HEK293 (cell line): Measurements from ENCODE around the gene MEAK7.

Experiments
- CTCF ChIA-PET: fragments of 350-600 bp; formaldehyde crosslinking; extraction: SDS; loops from one replicate; lab custom pipeline; 2021; ENCODE audit warnings: antibody characterized with exemption; lab: Yijun Ruan, JAX
- POLR2A ChIA-PET: fragments of 300-600 bp; formaldehyde crosslinking; extraction: SDS; loops from one replicate; lab custom pipeline; 2020; ENCODE audit warnings: antibody characterized with exemption, inconsistent platforms; lab: Yijun Ruan, JAX
- H3K27ac ChIP-seq: fragments of 200-500 bp; sonication (Bioruptor generic); 2 replicates; pipeline ENCODE4 v1.5.1; 2014; ENCODE audit warnings: low read depth, low read length, control low read depth, inconsistent platforms; ENCODE audit errors: extremely low read depth
- H3K36me3 ChIP-seq, 2 experiments: fragments of 200-500 bp in 1 of 2; sonication (Bioruptor generic) in 1 of 2; 1 replicate in 1 of 2; 2 replicates in 1 of 2; pipeline ENCODE4 v1.5.1; 2014 to 2017; ENCODE audit warnings: inconsistent platforms in 2 of 2, low read length in 2 of 2; ENCODE audit not compliant: control insufficient read depth in 2 of 2, insufficient read depth in 1 of 2
- H3K4me1 ChIP-seq: fragments of 200-500 bp; sonication (Bioruptor generic); 2 replicates; pipeline ENCODE4 v1.5.1; 2014; ENCODE audit warnings: mild to moderate bottlenecking, low read length, inconsistent platforms; ENCODE audit not compliant: control insufficient read depth, insufficient read depth
- H3K4me3 ChIP-seq: 2 replicates; pipeline ENCODE4 v1.5.1; 2011; ENCODE audit warnings: low read depth, mild to moderate bottlenecking, control low read depth, low read length, moderate library complexity
- H3K9me3 ChIP-seq: fragments of 200-500 bp; sonication (Bioruptor generic); 2 replicates; pipeline ENCODE4 v1.5.1; 2014; ENCODE audit warnings: low read depth, low read length, inconsistent platforms; ENCODE audit not compliant: control insufficient read depth, insufficient read depth
- BCL11A ChIP-seq: fragments of 450-650 bp; formaldehyde crosslinking; IDR thresholded peaks from 2 replicates; pipeline ENCODE4 v1.5.1; 2016; ENCODE audit warnings: low read depth, missing biosample characterization, missing genetic modification characterization
- BCL11B ChIP-seq: fragments of 450-650 bp; formaldehyde crosslinking; IDR thresholded peaks from 2 replicates; pipeline ENCODE4 v1.5.1; 2016; ENCODE audit warnings: low read depth, missing biosample characterization, missing genetic modification characterization
- GLIS2 ChIP-seq: fragments of 450-650 bp; formaldehyde crosslinking; IDR thresholded peaks from 2 replicates; pipeline ENCODE4 v1.5.1; 2016; ENCODE audit warnings: missing biosample characterization, missing genetic modification characterization
- KLF9 ChIP-seq: fragments of 450-650 bp; formaldehyde crosslinking; IDR thresholded peaks from 2 replicates; pipeline ENCODE4 v1.5.1; 2016; ENCODE audit warnings: missing biosample characterization, missing genetic modification characterization, low read depth
- PRDM6 ChIP-seq: fragments of 450-650 bp; formaldehyde crosslinking; IDR thresholded peaks from 2 replicates; pipeline ENCODE4 v1.5.1; 2017; ENCODE audit warnings: missing biosample characterization, missing genetic modification characterization
- SCRT1 ChIP-seq: fragments of 450-650 bp; formaldehyde crosslinking; IDR thresholded peaks from 2 replicates; pipeline ENCODE4 v1.5.1; 2016; ENCODE audit warnings: missing biosample characterization, missing genetic modification characterization, borderline replicate concordance
- SETDB1 ChIP-seq: IDR thresholded peaks from one replicate; pipeline ENCODE4 v1.6.1; 2017; ENCODE audit warnings: mild to moderate bottlenecking, low read length, moderate library complexity, mixed read lengths; ENCODE audit not compliant: insufficient read length
- SP3 ChIP-seq: fragments of 450-650 bp; formaldehyde crosslinking; IDR thresholded peaks from 2 replicates; pipeline ENCODE4 v1.5.1; 2016; ENCODE audit warnings: missing biosample characterization, missing genetic modification characterization
- ZBTB6 ChIP-seq: fragments of 450-650 bp; formaldehyde crosslinking; IDR thresholded peaks from 2 replicates; pipeline ENCODE4 v1.5.1; 2017; ENCODE audit warnings: missing biosample characterization, missing genetic modification characterization
- ZBTB7A ChIP-seq: fragments of 450-650 bp; formaldehyde crosslinking; IDR thresholded peaks from 2 replicates; pipeline ENCODE4 v1.5.1; 2016; ENCODE audit warnings: low read depth, missing biosample characterization, missing genetic modification characterization
- ZFP37 ChIP-seq: fragments of 450-650 bp; formaldehyde crosslinking; IDR thresholded peaks from 2 replicates; pipeline ENCODE4 v1.5.1; 2016; ENCODE audit warnings: missing biosample characterization, missing genetic modification characterization
- ZIC2 ChIP-seq: fragments of 450-650 bp; formaldehyde crosslinking; IDR thresholded peaks from 2 replicates; pipeline ENCODE4 v1.5.1; 2016; ENCODE audit warnings: missing biosample characterization, missing genetic modification characterization
- ZNF132 ChIP-seq: fragments of 450-650 bp; formaldehyde crosslinking; IDR thresholded peaks from 2 replicates; pipeline ENCODE4 v1.5.1; 2017; ENCODE audit warnings: missing biosample characterization, missing genetic modification characterization, borderline replicate concordance
- ZNF174 ChIP-seq: fragments of 450-650 bp; formaldehyde crosslinking; IDR thresholded peaks from 2 replicates; pipeline ENCODE4 v1.5.0; 2017; ENCODE audit warnings: missing biosample characterization, mild to moderate bottlenecking, missing genetic modification characterization
- ZNF19 ChIP-seq: fragments of 450-650 bp; formaldehyde crosslinking; IDR thresholded peaks from 2 replicates; pipeline ENCODE4; 2016; ENCODE audit warnings: missing biosample characterization, missing genetic modification characterization, low read depth
- ZNF292 ChIP-seq: fragments of 450-650 bp; formaldehyde crosslinking; IDR thresholded peaks from 2 replicates; pipeline ENCODE4 v1.5.1; 2016; ENCODE audit warnings: low read depth, missing biosample characterization, missing genetic modification characterization, borderline replicate concordance
- ZNF335 ChIP-seq: fragments of 450-650 bp; formaldehyde crosslinking; conservative IDR thresholded peaks from 2 replicates; pipeline ENCODE4 v1.5.1; 2016; ENCODE audit warnings: missing biosample characterization, missing genetic modification characterization
- ZNF366 ChIP-seq: fragments of 450-650 bp; formaldehyde crosslinking; conservative IDR thresholded peaks from 2 replicates; pipeline ENCODE4 v1.5.1; 2016; ENCODE audit warnings: missing biosample characterization, missing genetic modification characterization
- ZNF394 ChIP-seq: fragments of 450-650 bp; formaldehyde crosslinking; IDR thresholded peaks from 2 replicates; pipeline ENCODE4 v1.5.1; 2016; ENCODE audit warnings: missing biosample characterization, missing genetic modification characterization, mild to moderate bottlenecking, moderate library complexity, borderline replicate concordance
- ZNF404 ChIP-seq: fragments of 450-650 bp; formaldehyde crosslinking; IDR thresholded peaks from 2 replicates; pipeline ENCODE4 v1.5.1; 2017; ENCODE audit warnings: missing biosample characterization, missing genetic modification characterization
- ZNF423 ChIP-seq: fragments of 450-650 bp; formaldehyde crosslinking; IDR thresholded peaks from 2 replicates; pipeline ENCODE4 v1.5.1; 2016; ENCODE audit warnings: missing biosample characterization, missing genetic modification characterization
- ZNF560 ChIP-seq: fragments of 450-650 bp; formaldehyde crosslinking; IDR thresholded peaks from 2 replicates; pipeline ENCODE4 v1.5.1; 2017; ENCODE audit warnings: missing biosample characterization, missing genetic modification characterization, borderline replicate concordance
- ZNF585B ChIP-seq: fragments of 450-650 bp; formaldehyde crosslinking; IDR thresholded peaks from 2 replicates; pipeline ENCODE4 v1.5.1; 2016; ENCODE audit warnings: missing biosample characterization, missing genetic modification characterization
- ZNF623 ChIP-seq: fragments of 450-650 bp; formaldehyde crosslinking; IDR thresholded peaks from 2 replicates; pipeline ENCODE4 v1.5.1; 2016; ENCODE audit warnings: missing biosample characterization, missing genetic modification characterization
- ZNF654 ChIP-seq: fragments of 450-650 bp; formaldehyde crosslinking; IDR thresholded peaks from 2 replicates; pipeline ENCODE4 v1.5.1; 2016; ENCODE audit warnings: low read depth, missing biosample characterization, missing genetic modification characterization
- TF ChIP-seq, protein P1 (sequence below): fragments of 450-650 bp; formaldehyde crosslinking; IDR thresholded peaks from 2 replicates; pipeline ENCODE4 v1.5.1; 2016; ENCODE audit warnings: missing biosample characterization, missing genetic modification characterization
- TF ChIP-seq, protein P2 (sequence below): fragments of 450-650 bp; formaldehyde crosslinking; IDR thresholded peaks from 2 replicates; pipeline ENCODE4 v1.5.1; 2017; ENCODE audit warnings: missing biosample characterization, mild to moderate bottlenecking, missing genetic modification characterization, moderate library complexity
- TF ChIP-seq, protein P3 (sequence below): fragments of 450-650 bp; formaldehyde crosslinking; IDR thresholded peaks from 2 replicates; pipeline ENCODE4 v1.5.1; 2016; ENCODE audit warnings: missing biosample characterization, missing genetic modification characterization

Gene MEAK7

GRCh38 chr16:84513123-84513522, 8.7 kb upstream of the MEAK7 start:
- POLR2A ChIA-PET: no interaction called here
- Histone ChIP-seq H3K27ac (no peak overlapping the region), H3K9me3 (no peaks in the 10 kb centered on the region), H3K36me3 (no peaks in the 10 kb centered on the region)
- CTCF ChIA-PET: interaction anchor here (1.4 to 12.1 kb wide), 2 partner anchors 108 to 447 kb away, joined by 3 to 137 read pairs; partner anchors contain the start of gene COTL1
- TF ChIP-seq ZNF585B (tag by site-specific recombination) (no peak), ZNF654 (tag by site-specific recombination) (no peak), ZNF404 (no peak), ZNF19 (tag by site-specific recombination) (no peak), ZNF423 (tag by site-specific recombination) (no peak), BCL11B (no peak), SETDB1 (no peak), ZNF623 (tag by site-specific recombination) (no peak), PRDM6 (tag by site-specific recombination) (no peak), BCL11A (tag by site-specific recombination) (no peak), ZFP37 (tag by site-specific recombination) (no peak), ZNF366 (no peak), ZBTB6 (no peak)
- TF ChIP-seq, protein P1, sequence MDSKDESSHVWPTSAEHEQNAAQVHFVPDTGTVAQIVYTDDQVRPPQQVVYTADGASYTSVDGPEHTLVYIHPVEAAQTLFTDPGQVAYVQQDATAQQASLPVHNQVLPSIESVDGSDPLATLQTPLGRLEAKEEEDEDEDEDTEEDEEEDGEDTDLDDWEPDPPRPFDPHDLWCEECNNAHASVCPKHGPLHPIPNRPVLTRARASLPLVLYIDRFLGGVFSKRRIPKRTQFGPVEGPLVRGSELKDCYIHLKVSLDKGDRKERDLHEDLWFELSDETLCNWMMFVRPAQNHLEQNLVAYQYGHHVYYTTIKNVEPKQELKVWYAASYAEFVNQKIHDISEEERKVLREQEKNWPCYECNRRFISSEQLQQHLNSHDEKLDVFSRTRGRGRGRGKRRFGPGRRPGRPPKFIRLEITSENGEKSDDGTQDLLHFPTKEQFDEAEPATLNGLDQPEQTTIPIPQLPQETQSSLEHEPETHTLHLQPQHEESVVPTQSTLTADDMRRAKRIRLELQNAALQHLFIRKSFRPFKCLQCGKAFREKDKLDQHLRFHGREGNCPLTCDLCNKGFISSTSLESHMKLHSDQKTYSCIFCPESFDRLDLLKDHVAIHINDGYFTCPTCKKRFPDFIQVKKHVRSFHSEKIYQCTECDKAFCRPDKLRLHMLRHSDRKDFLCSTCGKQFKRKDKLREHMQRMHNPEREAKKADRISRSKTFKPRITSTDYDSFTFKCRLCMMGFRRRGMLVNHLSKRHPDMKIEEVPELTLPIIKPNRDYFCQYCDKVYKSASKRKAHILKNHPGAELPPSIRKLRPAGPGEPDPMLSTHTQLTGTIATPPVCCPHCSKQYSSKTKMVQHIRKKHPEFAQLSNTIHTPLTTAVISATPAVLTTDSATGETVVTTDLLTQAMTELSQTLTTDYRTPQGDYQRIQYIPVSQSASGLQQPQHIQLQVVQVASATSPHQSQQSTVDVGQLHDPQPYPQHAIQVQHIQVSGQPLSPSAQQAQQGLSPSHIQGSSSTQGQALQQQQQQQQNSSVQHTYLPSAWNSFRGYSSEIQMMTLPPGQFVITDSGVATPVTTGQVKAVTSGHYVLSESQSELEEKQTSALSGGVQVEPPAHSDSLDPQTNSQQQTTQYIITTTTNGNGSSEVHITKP (tag by site-specific recombination): no peak
- TF ChIP-seq, protein P2, sequence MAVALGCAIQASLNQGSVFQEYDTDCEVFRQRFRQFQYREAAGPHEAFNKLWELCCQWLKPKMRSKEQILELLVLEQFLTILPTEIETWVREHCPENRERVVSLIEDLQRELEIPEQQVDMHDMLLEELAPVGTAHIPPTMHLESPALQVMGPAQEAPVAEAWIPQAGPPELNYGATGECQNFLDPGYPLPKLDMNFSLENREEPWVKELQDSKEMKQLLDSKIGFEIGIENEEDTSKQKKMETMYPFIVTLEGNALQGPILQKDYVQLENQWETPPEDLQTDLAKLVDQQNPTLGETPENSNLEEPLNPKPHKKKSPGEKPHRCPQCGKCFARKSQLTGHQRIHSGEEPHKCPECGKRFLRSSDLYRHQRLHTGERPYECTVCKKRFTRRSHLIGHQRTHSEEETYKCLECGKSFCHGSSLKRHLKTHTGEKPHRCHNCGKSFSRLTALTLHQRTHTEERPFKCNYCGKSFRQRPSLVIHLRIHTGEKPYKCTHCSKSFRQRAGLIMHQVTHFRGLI (tag by site-specific recombination): no peak
- TF ChIP-seq, all 188 proteins: peak for 0
- no peak overlapping the region for H3K4me3 ChIP-seq
- no peaks in the 10 kb centered on the region for H3K4me1 ChIP-seq

GRCh38 chr16:84511831-84512230, 7.4 kb upstream of the MEAK7 start:
- Histone ChIP-seq H3K9me3 (no peaks in the 10 kb centered on the region), H3K4me3 (no peak overlapping the region), H3K36me3 (no peaks in the 10 kb centered on the region), H3K27ac (no peak overlapping the region), H3K4me1 (no peaks in the 10 kb centered on the region)
- ChIA-PET POLR2A (no interaction called here), CTCF (interaction anchor here (0.6 to 12.1 kb wide), 11 partner anchors 16 to 697 kb away, joined by 3 to 137 read pairs (median 4); partner anchors contain the start of gene COTL1)
- TF ChIP-seq GLIS2 (tag by site-specific recombination): no peak
- no peak for TF ChIP-seq KLF9 (tag by site-specific recombination)
- TF ChIP-seq ZNF132: no peak
- no peak for TF ChIP-seq ZNF560 (tag by site-specific recombination)
- no peak for TF ChIP-seq ZBTB7A
- no peak for TF ChIP-seq ZIC2 (tag by site-specific recombination)
- no peak for TF ChIP-seq ZNF335
- TF ChIP-seq SETDB1: no peak
- no peak for TF ChIP-seq ZNF394
- no peak for TF ChIP-seq ZNF292 (tag by site-specific recombination)
- TF ChIP-seq ZNF623 (tag by site-specific recombination): no peak
- no peak for TF ChIP-seq ZNF174 (tag by site-specific recombination)
- no peak for TF ChIP-seq SP3 (tag by site-specific recombination)
- no peak for TF ChIP-seq SCRT1 (tag by site-specific recombination)
- TF ChIP-seq, protein P3, sequence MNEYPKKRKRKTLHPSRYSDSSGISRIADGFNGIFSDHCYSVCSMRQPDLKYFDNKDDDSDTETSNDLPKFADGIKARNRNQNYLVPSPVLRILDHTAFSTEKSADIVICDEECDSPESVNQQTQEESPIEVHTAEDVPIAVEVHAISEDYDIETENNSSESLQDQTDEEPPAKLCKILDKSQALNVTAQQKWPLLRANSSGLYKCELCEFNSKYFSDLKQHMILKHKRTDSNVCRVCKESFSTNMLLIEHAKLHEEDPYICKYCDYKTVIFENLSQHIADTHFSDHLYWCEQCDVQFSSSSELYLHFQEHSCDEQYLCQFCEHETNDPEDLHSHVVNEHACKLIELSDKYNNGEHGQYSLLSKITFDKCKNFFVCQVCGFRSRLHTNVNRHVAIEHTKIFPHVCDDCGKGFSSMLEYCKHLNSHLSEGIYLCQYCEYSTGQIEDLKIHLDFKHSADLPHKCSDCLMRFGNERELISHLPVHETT (tag by site-specific recombination): no peak
